ENCODE data around the gene LAMA3.

DNA sequence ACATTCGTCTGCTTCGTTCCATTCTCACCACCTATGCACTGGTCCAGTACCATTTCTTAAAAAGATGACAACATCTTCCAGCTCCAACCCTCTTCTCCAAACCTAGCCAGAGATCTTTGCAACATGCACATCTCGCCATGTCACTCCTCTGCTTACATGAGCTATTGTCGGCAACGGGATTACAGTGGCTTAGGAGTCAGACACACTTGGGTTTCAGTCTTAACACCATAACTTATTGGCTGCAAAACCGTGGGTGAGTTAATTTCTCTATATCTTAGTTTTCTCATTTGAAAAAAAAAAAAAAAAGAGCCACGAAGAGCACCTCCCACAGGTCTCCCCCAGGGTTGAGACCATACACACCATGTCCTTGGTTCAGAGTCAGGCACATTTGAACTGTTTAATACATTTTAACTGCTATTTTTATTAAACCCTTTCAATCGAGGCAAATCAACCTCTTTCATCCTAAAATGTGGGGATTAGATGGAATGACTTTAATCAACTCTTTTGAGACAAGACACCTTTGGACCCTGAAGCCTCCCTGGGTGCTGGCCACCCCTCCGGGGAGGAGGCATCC is 27.4 kb upstream of the LAMA3 start:
- TF ChIP-seq EZH2 (IDR thresholded peaks at IDR 0.05) = no peak
- TF ChIP-seq, protein P1, sequence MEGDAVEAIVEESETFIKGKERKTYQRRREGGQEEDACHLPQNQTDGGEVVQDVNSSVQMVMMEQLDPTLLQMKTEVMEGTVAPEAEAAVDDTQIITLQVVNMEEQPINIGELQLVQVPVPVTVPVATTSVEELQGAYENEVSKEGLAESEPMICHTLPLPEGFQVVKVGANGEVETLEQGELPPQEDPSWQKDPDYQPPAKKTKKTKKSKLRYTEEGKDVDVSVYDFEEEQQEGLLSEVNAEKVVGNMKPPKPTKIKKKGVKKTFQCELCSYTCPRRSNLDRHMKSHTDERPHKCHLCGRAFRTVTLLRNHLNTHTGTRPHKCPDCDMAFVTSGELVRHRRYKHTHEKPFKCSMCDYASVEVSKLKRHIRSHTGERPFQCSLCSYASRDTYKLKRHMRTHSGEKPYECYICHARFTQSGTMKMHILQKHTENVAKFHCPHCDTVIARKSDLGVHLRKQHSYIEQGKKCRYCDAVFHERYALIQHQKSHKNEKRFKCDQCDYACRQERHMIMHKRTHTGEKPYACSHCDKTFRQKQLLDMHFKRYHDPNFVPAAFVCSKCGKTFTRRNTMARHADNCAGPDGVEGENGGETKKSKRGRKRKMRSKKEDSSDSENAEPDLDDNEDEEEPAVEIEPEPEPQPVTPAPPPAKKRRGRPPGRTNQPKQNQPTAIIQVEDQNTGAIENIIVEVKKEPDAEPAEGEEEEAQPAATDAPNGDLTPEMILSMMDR (IDR thresholded peaks at IDR 0.05) = no peak

Data from neural progenitor cell (in vitro differentiated cells).